Lower leg skin (tissue), 4 donors: Measurements from ENCODE around the gene AQP12A. TPM values are rescaled to one million over a fixed set of nuclear protein-coding genes. Genes with fewer than 3 reads are reported as not detected.

Experiments
- DNase-seq, 2 donors: peaks; one replicate each; pipeline ENCODE4 v3.0.0-alpha.2; 2019; ENCODE audit warnings: low spot score in 2 of 2
- H3K4me3 ChIP-seq: fragments of 200-600 bp; sonication (generic); 2 replicates; pipeline ENCODE4 v1.5.1; 2017; ENCODE audit warnings: mild to moderate bottlenecking, low read depth; ENCODE audit not compliant: poor library complexity, severe bottlenecking
- POLR2A ChIP-seq, 2 donors: fragments of 450-650 bp; IDR thresholded peaks; one replicate each; pipeline ENCODE4 v1.6.1; 2016 to 2017; ENCODE audit warnings: antibody characterized with exemption in 2 of 2, mild to moderate bottlenecking in 1 of 2, moderate library complexity in 1 of 2
- WGBS, 2 donors: methylation state at CpG; one replicate each; pipeline ENCODE4 v1.1.5; 2018; 5-methylcytosine and 5-hydroxymethylcytosine counted together
- intact Hi-C: fragments of 100-400 bp; cut with DNase I; formaldehyde crosslinking; loops from one replicate; pipeline ENCODE4 v1.15.0; 2023; ENCODE audit warnings: low total_unique reads
- total RNA-seq, 4 donors: library from RNA; depleted of rRNA; stranded (reverse); fragments of >200 nt; gene quantifications; one replicate each; pipeline ENCODE4 v1.1.0, GENCODE V29; 2016
- TF ChIP-seq, protein P1 (sequence below), 3 donors: fragments of 450-650 bp; IDR thresholded peaks; one replicate each; pipeline ENCODE4 v1.5.1; 2016; ENCODE audit warnings: antibody characterized with exemption in 3 of 3, mild to moderate bottlenecking in 3 of 3, moderate library complexity in 2 of 3

The AQP12A gene
- total RNA-seq, 4 donors from 2014 or later, result not detected

GRCh38 chr2:240711701-240712100 is 20.0 kb downstream of the AQP12A start:
- H3K4me3 ChIP-seq, result no peak overlapping the region
- intact Hi-C loops, result no loop called here
- TF ChIP-seq, protein P1, sequence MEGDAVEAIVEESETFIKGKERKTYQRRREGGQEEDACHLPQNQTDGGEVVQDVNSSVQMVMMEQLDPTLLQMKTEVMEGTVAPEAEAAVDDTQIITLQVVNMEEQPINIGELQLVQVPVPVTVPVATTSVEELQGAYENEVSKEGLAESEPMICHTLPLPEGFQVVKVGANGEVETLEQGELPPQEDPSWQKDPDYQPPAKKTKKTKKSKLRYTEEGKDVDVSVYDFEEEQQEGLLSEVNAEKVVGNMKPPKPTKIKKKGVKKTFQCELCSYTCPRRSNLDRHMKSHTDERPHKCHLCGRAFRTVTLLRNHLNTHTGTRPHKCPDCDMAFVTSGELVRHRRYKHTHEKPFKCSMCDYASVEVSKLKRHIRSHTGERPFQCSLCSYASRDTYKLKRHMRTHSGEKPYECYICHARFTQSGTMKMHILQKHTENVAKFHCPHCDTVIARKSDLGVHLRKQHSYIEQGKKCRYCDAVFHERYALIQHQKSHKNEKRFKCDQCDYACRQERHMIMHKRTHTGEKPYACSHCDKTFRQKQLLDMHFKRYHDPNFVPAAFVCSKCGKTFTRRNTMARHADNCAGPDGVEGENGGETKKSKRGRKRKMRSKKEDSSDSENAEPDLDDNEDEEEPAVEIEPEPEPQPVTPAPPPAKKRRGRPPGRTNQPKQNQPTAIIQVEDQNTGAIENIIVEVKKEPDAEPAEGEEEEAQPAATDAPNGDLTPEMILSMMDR (IDR thresholded peaks at IDR 0.05), result no peak
- no peak for TF ChIP-seq POLR2A (IDR thresholded peaks at IDR 0.05)
- DNase-seq, result no peak
- WGBS, 2 donors, result 80 to 86% methylated on average over 2 to 5 of the region's 5 CpGs

- no peak for DNase-seq
- H3K4me3 ChIP-seq, result no peak overlapping the region
- 87 to 90% methylated on average over 7 to 9 of the region's 9 CpGs for WGBS, 2 donors
These were observed 20.5 kb downstream of the AQP12A start for GRCh38 chr2:240712121-240712520.

DNA sequence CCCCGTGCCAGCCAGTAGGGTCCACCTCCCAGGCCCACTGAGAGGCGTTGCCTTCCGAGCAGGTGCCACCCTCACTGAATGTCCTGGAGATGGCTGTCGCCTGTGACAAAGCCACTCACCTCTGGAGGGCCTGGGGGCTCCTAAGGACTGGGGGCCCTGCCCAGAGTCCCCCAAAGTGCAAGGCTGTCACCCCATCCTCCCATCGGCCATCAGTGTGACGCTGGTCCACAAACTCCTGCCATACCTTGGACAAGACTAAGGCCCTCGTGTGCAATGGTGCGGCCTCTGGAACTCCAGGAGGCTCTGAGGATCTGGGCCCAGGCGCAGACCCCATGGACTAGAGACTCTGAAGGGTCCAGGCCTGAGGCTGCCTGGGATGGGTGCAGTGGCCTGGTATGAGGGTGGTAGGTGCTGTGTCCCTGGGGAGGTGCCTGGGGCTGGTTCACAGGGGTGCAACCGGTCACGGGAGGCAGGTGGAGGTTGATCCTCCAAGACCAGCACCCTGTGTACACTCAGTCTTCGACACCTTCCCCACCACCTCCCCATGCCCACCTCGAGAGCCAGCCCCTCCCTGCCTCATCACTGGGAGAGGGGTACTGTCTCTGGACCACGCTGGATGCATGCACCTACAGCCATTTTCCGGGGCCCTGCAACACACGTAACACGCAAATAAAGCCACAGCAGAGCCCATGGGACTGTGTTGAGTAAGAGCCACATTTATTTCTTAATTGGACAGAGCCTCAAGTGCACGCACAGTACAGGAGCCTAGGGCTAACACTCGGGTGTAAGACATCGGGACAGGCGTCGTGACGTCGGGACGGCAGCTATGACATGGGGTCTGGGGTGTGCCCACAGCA is 21.6 kb downstream of the AQP12A start:
- TF ChIP-seq POLR2A (IDR thresholded peaks at IDR 0.05), result no peak
- no peak overlapping the region for H3K4me3 ChIP-seq
- 84 to 90% methylated on average over 23 to 24 of the region's 25 CpGs for WGBS, 2 donors
- no peak for DNase-seq
- intact Hi-C loops, result no loop called here

More at GRCh38 chr2:240712121-240712520, 20.5 kb downstream of the AQP12A start:
- no peak for TF ChIP-seq POLR2A (IDR thresholded peaks at IDR 0.05)
- TF ChIP-seq, protein P1 (IDR thresholded peaks at IDR 0.05), result no peak
- intact Hi-C loops, result no loop called here

DNA sequence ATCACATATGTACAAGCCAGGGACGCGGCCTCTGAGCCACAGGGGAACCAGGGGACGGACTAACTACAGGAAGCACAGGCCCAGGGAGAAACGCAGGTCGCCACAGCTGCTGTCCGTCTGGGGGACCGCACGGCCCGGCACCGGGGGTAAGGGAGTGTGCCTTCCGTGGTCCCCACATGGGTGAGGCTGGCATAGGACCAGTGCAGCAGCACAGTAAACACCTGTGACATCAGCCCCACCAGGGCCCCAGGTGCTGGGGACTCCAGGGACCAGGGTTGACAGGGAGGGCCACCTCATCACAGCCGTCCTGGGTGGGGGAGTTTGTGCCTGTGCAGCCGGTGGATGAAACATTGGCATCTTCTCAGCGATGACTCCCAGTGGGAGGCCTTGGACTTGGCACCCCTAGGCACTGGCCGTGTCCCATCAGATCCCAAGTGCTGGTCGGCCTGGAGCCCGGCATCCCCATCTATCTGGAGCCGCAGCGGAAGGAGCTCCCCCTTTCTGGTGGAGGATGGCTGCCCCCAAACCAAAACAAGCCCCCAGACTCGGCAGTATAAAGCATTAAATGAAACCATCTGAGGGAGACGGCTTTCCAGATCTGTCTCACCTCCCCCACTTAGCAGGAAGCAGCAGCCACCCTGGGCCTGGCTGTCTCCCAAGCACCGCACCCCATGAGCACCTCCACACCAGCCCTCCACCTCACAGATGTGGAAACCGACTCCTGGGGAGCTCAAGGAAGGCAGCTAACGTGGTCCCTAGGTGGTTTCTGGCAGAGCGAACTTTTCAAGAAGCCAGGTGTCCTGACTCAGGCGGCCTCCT is 22.5 kb downstream of the AQP12A start:
- DNase-seq, result no peak
- TF ChIP-seq POLR2A (IDR thresholded peaks at IDR 0.05), result no peak
- TF ChIP-seq, protein P1 (IDR thresholded peaks at IDR 0.05), result no peak
- intact Hi-C loops, result no loop called here
- 46 to 61% methylated on average over 22 to 24 of the region's 26 CpGs for WGBS, 2 donors
- no peak overlapping the region for H3K4me3 ChIP-seq

DNA sequence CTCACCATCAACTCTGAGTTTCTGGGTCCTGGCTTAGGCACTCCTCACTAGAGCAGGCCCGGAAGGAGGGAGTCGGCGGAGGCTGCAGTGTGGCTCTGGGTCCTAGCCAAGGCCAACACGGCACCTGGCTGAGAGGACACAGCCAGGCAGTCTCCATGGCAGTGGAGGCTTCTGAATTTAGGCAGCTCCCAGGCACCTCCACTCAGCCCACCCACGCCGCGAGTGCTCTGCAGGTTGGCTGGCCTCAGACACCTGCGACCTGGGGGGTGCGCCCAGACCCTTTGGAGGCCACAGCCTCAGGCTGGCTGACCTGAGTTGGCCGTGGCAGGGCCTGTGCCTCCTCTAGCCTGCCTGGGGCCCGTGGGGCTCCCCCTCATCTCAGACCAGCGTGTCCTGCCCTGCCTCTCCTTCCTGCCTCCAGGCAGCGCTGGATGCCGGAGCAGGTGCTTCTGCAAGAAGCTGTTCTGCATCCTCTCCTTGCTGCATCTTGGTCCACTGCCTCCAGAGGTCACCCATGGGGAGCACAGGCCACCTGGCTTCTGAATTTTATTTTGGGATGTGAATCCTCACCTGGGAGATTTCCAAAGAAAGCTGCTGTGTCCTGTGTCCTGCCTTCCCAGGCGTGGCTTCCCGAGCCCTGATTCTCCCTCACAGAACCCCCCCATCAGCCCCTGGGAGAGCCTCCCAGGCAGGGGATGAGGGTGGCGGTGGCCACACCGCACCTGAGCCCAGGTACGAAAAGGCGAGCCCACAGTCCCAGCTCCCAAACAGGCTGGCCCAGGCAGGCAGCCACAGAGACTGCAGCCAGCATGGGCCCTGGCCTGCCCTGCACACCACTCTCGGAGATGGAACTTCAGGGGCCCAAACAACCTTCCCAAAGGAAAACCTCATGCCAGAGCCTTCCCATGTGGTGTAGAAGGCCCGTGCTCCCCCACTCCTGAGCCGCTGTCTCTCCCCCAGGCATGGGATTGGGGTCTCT is 23.4 kb downstream of the AQP12A start:
- intact Hi-C loops, result no loop called here
- WGBS, 2 donors, result 51 to 59% methylated on average over 18 to 21 of the region's 23 CpGs
- TF ChIP-seq, protein P1 (IDR thresholded peaks at IDR 0.05), result no peak
- no peak for TF ChIP-seq POLR2A (IDR thresholded peaks at IDR 0.05)
- no peak overlapping the region for H3K4me3 ChIP-seq
- DNase-seq, result no peak
